GM18873 (cell line): Measurements from ENCODE around the gene RAP1A.
"Not testable (repeated sequence)": the region's sequence is repeated elsewhere in the genome, so short reads cannot be mapped to it uniquely, and the experiment has no call there.

Source experiments
- ATAC-seq: cut with Tn5 transposase; IDR thresholded peaks from one replicate; pipeline ENCODE4 v1.9.1; 2021; ENCODE audit warnings: mild to moderate bottlenecking, moderate library complexity, moderate number of reproducible peaks; ENCODE audit not compliant: unreplicated experiment, low FRiP score

The RAP1A gene

GRCh38 chr1:111734426-111734825, 114.8 kb downstream of the RAP1A start:
- no peak for ATAC-seq

- ATAC-seq = no peak
Measured at GRCh38 chr1:111734856-111735255, 115.3 kb downstream of the RAP1A start.

DNA sequence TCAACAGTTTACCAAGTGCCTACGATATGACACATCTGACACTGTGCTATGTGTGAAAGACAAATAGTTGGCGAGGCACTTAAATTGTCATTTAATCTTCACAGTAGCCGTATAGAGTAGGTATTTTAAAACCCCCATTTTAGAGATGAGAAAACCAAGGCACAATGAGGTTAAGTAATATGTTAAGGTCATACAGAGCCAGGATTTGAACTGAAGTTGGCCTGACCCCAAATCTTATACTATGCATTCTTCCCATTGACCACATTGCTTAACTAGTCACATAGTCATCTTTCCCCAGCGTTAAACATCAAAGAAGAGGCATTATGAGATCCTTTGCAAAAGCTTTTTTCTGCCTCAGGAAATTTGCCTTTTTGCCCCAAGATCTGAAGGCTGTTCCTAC, 115.7 kb downstream of the RAP1A start:
- no peak for ATAC-seq

DNA sequence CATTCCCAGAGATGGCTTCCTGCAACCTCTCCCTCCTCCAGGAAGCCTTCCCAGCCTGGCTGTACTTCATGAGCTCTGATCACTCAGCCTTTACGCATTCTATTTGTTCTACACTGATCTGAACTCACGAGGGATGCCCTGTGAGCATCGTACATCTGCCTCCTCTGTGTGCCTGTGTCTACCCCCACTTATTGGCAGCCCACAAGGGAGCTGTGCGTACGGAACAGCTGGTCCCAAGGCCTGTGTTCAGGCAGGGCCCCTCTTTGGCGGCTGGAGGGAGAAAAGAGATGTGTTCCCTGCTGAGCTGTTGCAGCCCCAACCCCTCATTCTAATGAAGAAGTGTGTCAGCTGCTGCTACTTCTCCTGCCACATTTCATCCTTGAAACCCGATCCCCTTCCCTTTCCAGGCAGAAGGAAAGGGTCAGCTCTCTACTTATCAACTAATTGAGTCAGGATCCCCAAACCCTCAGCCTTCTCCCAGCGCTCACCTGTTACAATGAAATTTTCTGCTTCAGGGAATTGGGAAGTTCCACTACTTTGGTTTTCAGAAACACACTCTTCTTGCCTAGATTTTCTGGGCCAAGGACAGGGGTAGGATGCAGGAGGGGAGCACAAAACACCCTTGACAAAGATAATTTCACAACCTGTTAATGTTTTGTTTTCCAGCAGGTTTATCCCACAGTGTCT, 116.4 kb downstream of the RAP1A start:
- no peak for ATAC-seq

DNA sequence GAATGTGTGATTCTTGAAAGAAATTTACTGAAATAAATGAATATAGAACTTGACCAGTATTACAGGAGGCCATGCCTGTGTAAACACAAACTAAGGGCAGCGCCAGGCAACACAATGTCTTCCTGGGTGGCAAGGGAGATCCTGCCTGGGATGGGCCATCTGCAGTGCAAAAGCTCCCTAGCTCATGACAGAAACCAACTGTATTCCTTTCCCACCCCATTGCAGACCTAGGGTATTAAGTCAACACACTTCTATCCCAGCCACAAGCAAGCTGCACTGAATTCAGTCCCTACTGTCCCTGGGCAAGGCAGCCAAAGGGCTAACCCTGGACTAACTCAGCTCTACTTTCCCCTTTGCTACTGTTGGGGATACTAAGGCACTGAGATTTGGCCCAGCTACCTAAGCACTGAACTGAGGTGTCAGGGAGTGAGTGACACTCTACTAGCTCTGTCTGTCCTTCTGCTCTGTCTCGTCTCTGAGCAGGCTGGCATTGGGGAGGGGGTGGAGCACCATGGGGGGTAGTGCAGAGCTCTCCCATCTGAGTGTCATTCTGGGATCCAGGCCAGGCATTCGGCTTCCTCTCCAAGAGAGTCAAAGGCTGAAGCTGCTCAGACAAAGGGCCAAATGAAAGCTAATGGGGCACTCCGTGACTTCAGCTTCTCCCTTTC, 117.1 kb downstream of the RAP1A start:
- no peak for ATAC-seq

GRCh38 chr1:111737216-111738132, 117.9 kb downstream of the RAP1A start:
- no peak for ATAC-seq

GRCh38 chr1:111738133-111738435, 118.5 kb downstream of the RAP1A start:
- ATAC-seq = no peak

DNA sequence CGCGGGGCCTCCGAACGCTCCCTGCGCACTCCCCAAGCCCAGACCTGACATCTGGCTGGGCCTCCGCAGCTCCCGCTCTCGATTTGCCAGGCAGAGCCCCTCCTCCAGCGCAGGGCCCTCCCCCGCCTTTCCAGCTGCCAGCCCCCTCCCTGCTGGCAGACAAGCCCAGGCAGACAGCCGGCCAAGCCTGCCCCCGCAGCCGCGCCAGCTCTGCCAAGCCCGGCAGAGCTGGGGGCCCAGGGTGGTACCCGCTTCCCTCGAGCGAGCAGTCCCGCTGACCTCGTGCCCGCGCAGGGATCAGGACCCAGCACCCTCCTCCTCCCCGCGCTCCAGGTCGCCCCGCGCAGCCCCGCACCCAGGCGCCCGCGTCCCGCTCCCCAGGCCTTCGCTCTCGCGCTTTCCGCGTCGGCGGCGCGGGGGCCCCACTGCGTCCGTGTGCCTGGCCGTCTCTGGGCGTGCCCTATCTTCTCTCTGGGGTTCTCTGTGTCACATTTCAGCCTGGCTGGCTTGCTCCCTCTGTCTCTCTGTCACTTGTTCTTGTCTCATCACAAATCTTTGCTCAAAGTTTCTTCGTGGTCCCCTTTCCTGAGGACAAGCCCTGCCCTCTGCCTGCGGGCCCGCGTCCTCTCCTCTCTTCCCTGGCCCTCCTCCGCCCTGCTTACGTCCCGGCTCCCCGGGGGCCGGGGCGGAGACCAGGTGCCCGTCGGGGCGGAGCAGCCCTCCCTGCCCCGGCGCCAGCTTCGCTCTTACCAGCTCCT, 119.0 kb downstream of the RAP1A start:
- peak; percentile 21 for ATAC-seq

- ATAC-seq = peak; percentile 78
Measured at GRCh38 chr1:111739194-111739924, 119.8 kb downstream of the RAP1A start, which contains the start of gene INKA2. TSS of gene INKA2 (minus strand) at chr1:111739395. CDS start at chr1:111739242, 153 bp downstream.

GRCh38 chr1:111739925-111740765, 120.6 kb downstream of the RAP1A start:
- no peak for ATAC-seq

DNA sequence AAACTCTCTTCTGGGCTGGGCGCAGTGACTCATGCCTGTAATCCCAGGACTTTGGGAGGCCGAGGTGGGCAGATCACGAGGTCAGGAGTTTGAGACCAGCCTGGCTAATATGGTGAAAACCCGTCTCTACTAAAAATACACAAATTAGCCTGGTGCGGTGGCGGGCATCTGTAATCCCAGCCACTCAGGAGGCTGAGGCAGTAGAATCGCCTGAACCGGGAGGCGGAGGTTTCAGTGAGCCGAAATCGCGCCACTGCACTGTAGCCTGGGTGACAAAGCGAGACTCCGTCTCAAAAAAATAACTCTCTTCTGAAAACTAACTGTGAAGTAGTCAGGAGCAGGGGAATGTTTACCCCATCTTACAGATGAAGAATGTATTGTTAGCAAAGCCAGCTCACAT, 122.7 kb downstream of the RAP1A start:
- ATAC-seq = not testable (repeated sequence)

- ATAC-seq = no peak
Measured at GRCh38 chr1:111742938-111743549, 123.5 kb downstream of the RAP1A start.

- no peak for ATAC-seq
Measured at GRCh38 chr1:111743679-111744101, 124.1 kb downstream of the RAP1A start.

DNA sequence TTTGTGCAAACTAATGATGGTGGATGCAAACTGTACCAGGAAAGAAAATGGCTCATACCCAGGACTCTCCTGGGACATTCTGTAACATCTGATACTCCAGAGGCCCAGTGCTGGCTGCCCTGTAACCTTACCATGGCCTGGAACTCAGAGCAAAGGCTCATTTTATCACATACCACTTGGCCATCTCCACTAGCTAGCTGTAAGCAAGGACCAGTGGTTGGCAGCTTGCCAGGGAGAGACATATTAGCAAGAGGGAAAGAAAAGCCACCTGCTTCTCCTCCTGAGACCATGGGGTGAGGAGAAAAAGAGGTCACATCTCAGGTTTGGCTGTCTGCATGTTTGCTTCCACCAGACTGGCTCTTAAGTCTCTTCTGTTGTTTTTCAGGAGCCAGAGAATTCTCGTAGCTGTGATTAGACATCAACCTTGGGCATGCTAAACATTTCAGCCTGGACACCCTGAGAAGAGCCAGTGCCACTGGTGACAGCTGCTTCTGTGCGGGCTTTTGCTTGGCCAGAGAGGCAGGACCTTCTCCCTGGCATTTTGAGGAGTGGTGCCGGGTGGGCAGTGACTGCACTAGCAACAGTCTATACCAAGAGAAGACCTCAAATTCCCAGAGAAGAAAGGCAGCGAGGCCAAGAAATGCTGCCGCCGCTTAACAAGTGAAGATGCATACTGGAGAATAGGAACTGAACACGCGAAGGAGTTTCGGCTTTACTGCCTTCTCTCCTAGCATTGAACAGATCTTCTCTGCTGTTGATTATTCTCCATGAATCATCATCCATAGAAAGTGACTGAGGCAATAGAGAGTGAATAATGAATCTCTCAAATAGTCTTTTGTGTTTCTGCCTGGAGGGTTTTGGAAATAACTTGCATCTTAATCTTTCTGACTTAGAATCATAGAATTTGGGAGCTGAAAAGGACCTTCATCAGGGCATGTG, 126.4 kb downstream of the RAP1A start:
- ATAC-seq = no peak

GRCh38 chr1:111746614-111746999, 127.0 kb downstream of the RAP1A start:
- no peak for ATAC-seq

GRCh38 chr1:111747282-111747734, 127.7 kb downstream of the RAP1A start:
- no peak for ATAC-seq

- ATAC-seq = no peak
Measured at GRCh38 chr1:111747947-111748346, 128.4 kb downstream of the RAP1A start.
